ENCODE results near the gene TK2.

Gene TK2

DNA sequence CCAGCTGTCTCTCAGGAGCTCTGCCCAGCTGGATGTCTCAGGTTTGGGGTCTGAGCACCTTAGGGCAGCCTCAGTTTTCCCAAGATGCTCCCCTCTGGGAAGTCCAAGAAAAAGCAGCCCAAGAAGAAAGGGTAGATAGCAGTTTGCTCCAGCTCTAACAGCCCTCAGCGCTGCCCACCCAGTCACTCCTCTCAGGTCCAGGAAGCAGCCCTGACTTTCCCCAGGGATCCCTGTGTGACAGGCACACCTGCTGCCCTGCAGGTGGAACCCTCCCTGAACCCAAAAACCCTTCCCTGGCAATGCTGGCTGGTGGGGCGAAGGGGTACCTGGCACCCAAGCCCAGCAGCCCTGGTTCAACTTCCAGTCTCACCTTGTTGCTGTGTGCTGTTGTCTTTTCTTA is 74.7 kb downstream of the TK2 start:
- Histone ChIP-seq H3K36me3 (ENCODE audit: control insufficient read depth, low read length) (no peaks in the 10 kb centered on the region), H3K4me2 (ENCODE audit: low read length) (no peak overlapping the region), H3K9me2 (replicated peaks; ENCODE audit: control insufficient read depth, low read length) (no peaks in the 10 kb centered on the region), H3K4me3 (ENCODE audit: low read length) (no peak overlapping the region), H3K79me2 (ENCODE audit: control insufficient read depth, low read length) (no peaks in the 10 kb centered on the region), H3K27me3 (ENCODE audit: control insufficient read depth, low read length) (peaks cover 3% of the 10 kb centered on the region; the same call in 1 of the 2 replicates), H3K9me3 (ENCODE audit: control insufficient read depth, insufficient read depth, low read length) (no peaks in the 10 kb centered on the region), H3K4me1 (ENCODE audit: control insufficient read depth, low read length) (peaks cover 19% of the 10 kb centered on the region), H3F3A (ENCODE audit: control insufficient read depth, insufficient read depth) (peaks cover 2% of the 10 kb centered on the region; the same call in 1 of the 2 replicates), H4K20me1 (ENCODE audit: control insufficient read depth, insufficient read depth, low read depth, low read length) (no peaks in the 10 kb centered on the region), H3K27ac (ENCODE audit: low read depth, low read length) (no peak overlapping the region)
- no peak for TF ChIP-seq CTCF (IDR thresholded peaks at IDR 0.05; ENCODE audit: low read depth, low read length, poor library complexity, severe bottlenecking)
- TF ChIP-seq EZH2phosphoT487 (IDR thresholded peaks at IDR 0.05; ENCODE audit: borderline replicate concordance, low read length): no peak

GRCh38 chr16:66474750-66475199 is 75.1 kb downstream of the TK2 start:
- Histone ChIP-seq H3K36me3 (ENCODE audit: control insufficient read depth, low read length) (no peaks in the 10 kb centered on the region), H3K9me3 (ENCODE audit: control insufficient read depth, insufficient read depth, low read length) (no peaks in the 10 kb centered on the region), H3K27me3 (ENCODE audit: control insufficient read depth, low read length) (peaks cover 3% of the 10 kb centered on the region; the same call in 1 of the 2 replicates), H3K4me2 (ENCODE audit: low read length) (no peak overlapping the region), H3K9me2 (replicated peaks; ENCODE audit: control insufficient read depth, low read length) (no peaks in the 10 kb centered on the region), H3K79me2 (ENCODE audit: control insufficient read depth, low read length) (no peaks in the 10 kb centered on the region), H3F3A (ENCODE audit: control insufficient read depth, insufficient read depth) (peaks cover 2% of the 10 kb centered on the region; the same call in 1 of the 2 replicates), H3K4me1 (ENCODE audit: control insufficient read depth, low read length) (peaks cover 19% of the 10 kb centered on the region), H3K27ac (ENCODE audit: low read depth, low read length) (no peak overlapping the region), H4K20me1 (ENCODE audit: control insufficient read depth, insufficient read depth, low read depth, low read length) (no peaks in the 10 kb centered on the region), H3K4me3 (ENCODE audit: low read length) (no peak overlapping the region)
- TF ChIP-seq CTCF (IDR thresholded peaks at IDR 0.05; ENCODE audit: low read depth, low read length, poor library complexity, severe bottlenecking): no peak
- TF ChIP-seq EZH2phosphoT487 (IDR thresholded peaks at IDR 0.05; ENCODE audit: borderline replicate concordance, low read length): no peak

DNA sequence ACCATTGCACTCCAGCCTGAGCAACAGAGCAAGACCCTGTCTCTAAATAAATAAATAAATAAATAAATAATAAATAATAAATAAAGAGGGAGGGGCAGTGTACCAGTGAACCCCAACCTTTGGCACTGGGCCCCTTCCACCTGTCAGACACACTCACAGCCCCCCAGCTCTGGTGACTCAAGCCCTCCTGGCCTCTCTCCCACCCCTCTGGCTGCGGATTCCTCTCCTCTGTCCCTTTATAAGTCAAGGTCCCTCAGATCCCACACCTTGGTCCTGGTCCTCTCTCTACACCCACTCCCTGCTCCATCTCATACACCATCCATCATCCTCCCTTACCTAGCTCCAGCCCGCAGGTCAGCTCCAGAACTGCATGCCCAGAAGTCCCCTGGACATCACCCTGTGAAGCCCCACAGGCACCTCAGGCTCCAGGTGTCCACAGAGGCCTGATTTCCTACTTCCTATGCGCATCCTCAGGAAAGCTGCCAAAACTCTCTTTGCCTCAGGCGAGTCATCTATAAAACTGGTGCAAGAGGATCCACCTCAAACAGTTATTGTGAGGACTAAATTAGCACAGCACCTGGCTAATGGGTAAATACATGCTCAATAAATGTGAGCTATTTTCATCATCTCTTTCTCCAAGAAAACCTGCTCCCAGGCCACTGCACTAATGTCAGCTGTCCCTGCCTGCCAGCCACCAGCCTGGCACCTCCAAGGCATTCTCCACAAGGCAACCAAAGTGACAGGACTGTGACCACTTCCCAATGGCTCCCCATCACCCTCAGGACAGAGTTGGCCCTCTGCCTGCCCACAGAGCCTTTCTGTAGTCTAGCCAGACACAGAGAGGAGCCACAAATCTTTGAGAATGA is 76.0 kb downstream of the TK2 start:
- Histone ChIP-seq H3K9me3 (ENCODE audit: control insufficient read depth, insufficient read depth, low read length) (no peaks in the 10 kb centered on the region), H3K36me3 (ENCODE audit: control insufficient read depth, low read length) (no peaks in the 10 kb centered on the region)

More for the DNA sequence above, 76.0 kb downstream of the TK2 start:
- H3F3A ChIP-seq (ENCODE audit: control insufficient read depth, insufficient read depth): peaks cover 2% of the 10 kb centered on the region; the same call in 1 of the 2 replicates
- no peak overlapping the region for H3K4me3 ChIP-seq (ENCODE audit: low read length)
- no peak overlapping the region for H3K27ac ChIP-seq (ENCODE audit: low read depth, low read length)
- TF ChIP-seq EZH2phosphoT487 (IDR thresholded peaks at IDR 0.05; ENCODE audit: borderline replicate concordance, low read length) (no peak), CTCF (IDR thresholded peaks at IDR 0.05; ENCODE audit: low read depth, low read length, poor library complexity, severe bottlenecking) (no peak)
- no peaks in the 10 kb centered on the region for H4K20me1 ChIP-seq (ENCODE audit: control insufficient read depth, insufficient read depth, low read depth, low read length)
- H3K79me2 ChIP-seq (ENCODE audit: control insufficient read depth, low read length): no peaks in the 10 kb centered on the region
- H3K27me3 ChIP-seq (ENCODE audit: control insufficient read depth, low read length): peaks cover 3% of the 10 kb centered on the region; the same call in 1 of the 2 replicates
- no peaks in the 10 kb centered on the region for H3K9me2 ChIP-seq (replicated peaks; ENCODE audit: control insufficient read depth, low read length)
- H3K4me2 ChIP-seq (ENCODE audit: low read length): no peak overlapping the region
- peaks cover 16% of the 10 kb centered on the region for H3K4me1 ChIP-seq (ENCODE audit: control insufficient read depth, low read length)

Data from DOHH2 (cell line).